Superior temporal gyrus (tissue), 1 donor: ENCODE measurements around the gene GPR85.
"Not testable (repeated sequence)": the region's sequence is repeated elsewhere in the genome, so short reads cannot be mapped to it uniquely, and the experiment has no call there.

Source experiments
- DNase-seq: peaks from one replicate; pipeline ENCODE4 v3.0.0-alpha.2; 2016; ENCODE audit errors: extremely low spot score

The GPR85 gene

GRCh38 chr7:113084496-113085172, 2.0 kb downstream of the GPR85 start:
- peak; percentile 26 for DNase-seq

- no peak for DNase-seq
Measured at GRCh38 chr7:113083816-113084495, 2.7 kb downstream of the GPR85 start.

GRCh38 chr7:113083132-113083815, 3.4 kb downstream of the GPR85 start:
- peak; percentile 60 for DNase-seq

GRCh38 chr7:113078331-113078730, 8.3 kb downstream of the GPR85 start:
- DNase-seq, result no peak

GRCh38 chr7:113076703-113077102, 9.9 kb downstream of the GPR85 start:
- no peak for DNase-seq

GRCh38 chr7:113071465-113071864, 15.2 kb downstream of the GPR85 start:
- DNase-seq, result no peak

GRCh38 chr7:113062499-113062898, 24.1 kb downstream of the GPR85 start:
- DNase-seq, result no peak

- DNase-seq, result no peak
Measured at GRCh38 chr7:113060100-113060499, 26.5 kb downstream of the GPR85 start.

- DNase-seq, result no peak
Measured at GRCh38 chr7:113054938-113055337, 31.7 kb downstream of the GPR85 start.

GRCh38 chr7:113054272-113054671, 32.4 kb downstream of the GPR85 start:
- DNase-seq, result not testable (repeated sequence)

GRCh38 chr7:113049221-113049620, 37.4 kb downstream of the GPR85 start:
- not testable (repeated sequence) for DNase-seq

- DNase-seq, result no peak
Measured at GRCh38 chr7:113046453-113046852, 40.2 kb downstream of the GPR85 start.

GRCh38 chr7:113045379-113045778, 41.2 kb downstream of the GPR85 start:
- no peak for DNase-seq

- no peak for DNase-seq
Measured at GRCh38 chr7:113044394-113044793, 42.2 kb downstream of the GPR85 start.

GRCh38 chr7:113040849-113041248, 45.8 kb downstream of the GPR85 start:
- no peak for DNase-seq

GRCh38 chr7:113033959-113034358, 52.7 kb downstream of the GPR85 start:
- no peak for DNase-seq
